H1 (cell line): ENCODE data around the gene LHX2. TPM values are rescaled to one million over a fixed set of nuclear protein-coding genes. Genes with fewer than 3 reads are reported as not detected.

Experiments
- CTCF ChIA-PET: fragments of 300-600 bp; sonication (Branson Sonifier 250); formaldehyde crosslinking; loops from one replicate; lab custom pipeline; 2021; ENCODE audit not compliant: partially characterized antibody; lab: Charles Lee
- POLR2A ChIA-PET: fragments of 300-600 bp; sonication (Branson Sonifier 250); formaldehyde crosslinking; loops from one replicate; lab custom pipeline; 2021; ENCODE audit warnings: inconsistent platforms; ENCODE audit not compliant: partially characterized antibody; lab: Charles Lee
- DNase-seq, 2 experiments: peaks; one replicate each; pipeline versions ENCODE4 v3.0.0 to v3.0.0-alpha.2; 2010 to 2022; ENCODE audit warnings: low spot score in 2 of 2, low read depth in 1 of 2, mixed read lengths in 1 of 2
- FAIRE-seq: peaks from 2 replicates; lab custom pipeline; 2011; peaks lifted over from hg19 to GRCh38; lab: Jason Lieb, UNC
- H2AFZ ChIP-seq: 2 replicates; pipeline ENCODE4 v1.8.1; 2012; ENCODE audit warnings: low read length, inconsistent platforms
- H2AK5ac ChIP-seq: 2 replicates; pipeline ENCODE4 v1.6.1; 2013; ENCODE audit warnings: low read depth, low read length
- H2BK120ac ChIP-seq: replicated peaks from 2 replicates; pipeline ENCODE3; 2013; ENCODE audit warnings: low read depth, low read length, inconsistent platforms
- H2BK12ac ChIP-seq: 2 replicates; pipeline ENCODE4 v1.6.1; 2013; ENCODE audit warnings: low read depth, low read length
- H2BK15ac ChIP-seq: 2 replicates; pipeline ENCODE4 v1.6.1; 2013; ENCODE audit warnings: low read length
- H2BK20ac ChIP-seq: 2 replicates; pipeline ENCODE4 v1.6.1; 2013; ENCODE audit warnings: low read length
- H2BK5ac ChIP-seq: 2 replicates; pipeline ENCODE4 v1.6.1; 2013; ENCODE audit warnings: low read depth, low read length
- H3K14ac ChIP-seq: 2 replicates; pipeline ENCODE4 v1.6.1; 2013; ENCODE audit warnings: inconsistent platforms; ENCODE audit not compliant: insufficient read length
- H3K18ac ChIP-seq: 2 replicates; pipeline ENCODE4 v1.6.1; 2013; ENCODE audit warnings: low read length; ENCODE audit errors: extremely low read depth
- H3K23ac ChIP-seq: 2 replicates; pipeline ENCODE4 v1.6.1; 2013; ENCODE audit warnings: inconsistent platforms; ENCODE audit not compliant: insufficient read length
- H3K23me2 ChIP-seq: 2 replicates; pipeline ENCODE4 v1.6.1; 2013; ENCODE audit warnings: low read depth, low read length
- H3K27ac ChIP-seq: 2 replicates; pipeline ENCODE4 v1.6.1; 2011; ENCODE audit warnings: low read depth, low read length, inconsistent platforms
- H3K27me3 ChIP-seq, 4 experiments: replicated peaks in 1 of 4; 1 replicate in 1 of 4; 2 replicates in 3 of 4; pipeline versions ENCODE4 v1.6.1 to v1.8.1; 2011 to 2013; ENCODE audit warnings: low read length in 3 of 4, mild to moderate bottlenecking in 3 of 4, inconsistent platforms in 2 of 4, mixed read lengths in 2 of 4, moderate library complexity in 1 of 4; ENCODE audit not compliant: control insufficient read depth in 3 of 4, insufficient read depth in 3 of 4; ENCODE audit errors: extremely low read depth in 1 of 4
- H3K36me3 ChIP-seq, 4 experiments: 2 replicates each; pipeline versions ENCODE4 v1.6.1 to v1.8.1; 2011 to 2013; ENCODE audit warnings: mild to moderate bottlenecking in 4 of 4, low read length in 3 of 4, moderate library complexity in 2 of 4, control low read depth in 1 of 4, inconsistent platforms in 1 of 4; ENCODE audit not compliant: insufficient read depth in 4 of 4, control insufficient read depth in 2 of 4
- H3K4ac ChIP-seq: replicated peaks from 2 replicates; pipeline ENCODE3; 2013; ENCODE audit warnings: low read length, low read depth, mixed read lengths, inconsistent platforms; ENCODE audit not compliant: insufficient read length
- H3K4me1 ChIP-seq, 4 experiments: replicated peaks in 1 of 4; 1 replicate in 1 of 4; 2 replicates in 3 of 4; pipeline versions ENCODE4 v1.6.1 to v1.8.1; 2011 to 2013; ENCODE audit warnings: low read length in 3 of 4, inconsistent platforms in 2 of 4, mixed read lengths in 1 of 4; ENCODE audit not compliant: insufficient read depth in 4 of 4, control insufficient read depth in 3 of 4
- H3K4me2 ChIP-seq, 2 experiments: 2 replicates each; pipeline versions ENCODE4 v1.6.1 to v1.8.1; 2011 to 2013; ENCODE audit warnings: low read depth in 2 of 2, low read length in 2 of 2, control low read depth in 1 of 2, inconsistent platforms in 1 of 2, mild to moderate bottlenecking in 1 of 2; ENCODE audit not compliant: insufficient read depth in 1 of 2
- H3K4me3 ChIP-seq, 4 experiments: fragments of 200-600, 300-600 bp in 1 of 4; sonication (generic), shearing (Covaris generic), sonication (Bioruptor Twin) in 1 of 4; 2 replicates each; pipeline versions ENCODE4 v1.5.1 to v1.8.1; 2011 to 2016; ENCODE audit warnings: low read length in 4 of 4, low read depth in 3 of 4, control low read depth in 2 of 4, inconsistent platforms in 2 of 4, mild to moderate bottlenecking in 2 of 4, mixed read lengths in 1 of 4, moderate library complexity in 1 of 4; ENCODE audit not compliant: insufficient read depth in 2 of 4; ENCODE audit errors: extremely low read depth in 1 of 4
- H3K56ac ChIP-seq: replicated peaks from 2 replicates; pipeline ENCODE3; 2013; ENCODE audit warnings: low read depth, mild to moderate bottlenecking, mixed read lengths, low read length, inconsistent platforms; ENCODE audit not compliant: insufficient read length
- H3K79me1 ChIP-seq: 2 replicates; pipeline ENCODE4 v1.6.1; 2013; ENCODE audit warnings: low read depth, low read length, control low read depth
- H3K79me2 ChIP-seq, 2 experiments: 2 replicates each; pipeline versions ENCODE4 v1.6.1 to v1.8.1; 2012 to 2013; ENCODE audit warnings: low read length in 2 of 2, mild to moderate bottlenecking in 2 of 2, inconsistent platforms in 1 of 2; ENCODE audit not compliant: insufficient read depth in 2 of 2, control insufficient read depth in 1 of 2
- H3K9ac ChIP-seq, 4 experiments: replicated peaks in 1 of 4; 1 replicate in 1 of 4; 2 replicates in 3 of 4; pipeline versions ENCODE4 v1.6.1 to v1.8.1; 2011 to 2013; ENCODE audit warnings: low read depth in 3 of 4, low read length in 3 of 4, control low read depth in 2 of 4, mild to moderate bottlenecking in 2 of 4, moderate library complexity in 2 of 4, inconsistent platforms in 1 of 4; ENCODE audit errors: extremely low read depth in 1 of 4
- H3K9me3 ChIP-seq, 2 experiments: 2 replicates each; pipeline versions ENCODE4 v1.6.1 to v1.8.1; 2012 to 2013; ENCODE audit warnings: mild to moderate bottlenecking in 2 of 2, moderate library complexity in 2 of 2, control low read depth in 1 of 2, inconsistent platforms in 1 of 2, low read depth in 1 of 2, low read length in 1 of 2, mixed read lengths in 1 of 2; ENCODE audit not compliant: insufficient read depth in 2 of 2
- H4K20me1 ChIP-seq, 2 experiments: replicated peaks in 1 of 2; 2 replicates each; pipeline versions ENCODE3 to v1.8.1; 2011 to 2013; ENCODE audit warnings: inconsistent platforms in 2 of 2, low read length in 2 of 2, mild to moderate bottlenecking in 1 of 2; ENCODE audit not compliant: insufficient read depth in 2 of 2, control insufficient read depth in 1 of 2
- H4K5ac ChIP-seq: 2 replicates; pipeline ENCODE4 v1.6.1; 2013; ENCODE audit warnings: low read length, low read depth, mixed read lengths, inconsistent platforms; ENCODE audit not compliant: insufficient read length
- H4K8ac ChIP-seq: 2 replicates; pipeline ENCODE4 v1.8.0; 2013; ENCODE audit warnings: mild to moderate bottlenecking, moderate library complexity, low read length, inconsistent platforms; ENCODE audit not compliant: insufficient read depth; ENCODE audit errors: extremely low read depth
- H4K91ac ChIP-seq: replicated peaks from 2 replicates; pipeline ENCODE3; 2013; ENCODE audit warnings: low read length, mixed read lengths, inconsistent platforms; ENCODE audit not compliant: insufficient read length
- ATF3 ChIP-seq: IDR thresholded peaks from 2 replicates; pipeline ENCODE4 v1.6.1; 2011; ENCODE audit warnings: low read depth, mild to moderate bottlenecking, low read length; ENCODE audit not compliant: insufficient read depth
- E2F6 ChIP-seq: IDR thresholded peaks from 2 replicates; pipeline ENCODE4 v1.6.1; 2012; ENCODE audit warnings: inconsistent platforms
- FOSL1 ChIP-seq: IDR thresholded peaks from 2 replicates; pipeline ENCODE4 v1.6.1; 2011; ENCODE audit warnings: mild to moderate bottlenecking, low read depth, low read length, moderate library complexity; ENCODE audit not compliant: insufficient read depth
- KDM1A ChIP-seq: fragments of 200-600, 300-600 bp; sonication (generic); IDR thresholded peaks from 2 replicates; pipeline ENCODE4 v1.7.1; 2016; ENCODE audit warnings: mild to moderate bottlenecking, low read length, borderline replicate concordance
- KDM5A ChIP-seq: fragments of 200-600 bp; IDR thresholded peaks from 2 replicates; pipeline ENCODE4 v1.7.1; 2012; ENCODE audit warnings: mild to moderate bottlenecking, low read length, inconsistent platforms, mixed read lengths
- POLR2AphosphoS5 ChIP-seq: IDR thresholded peaks from 2 replicates; pipeline ENCODE4 v1.6.1; 2011; ENCODE audit warnings: low read depth, low read length
- SUZ12 ChIP-seq: fragments of 200-600 bp; sonication (generic); IDR thresholded peaks from 2 replicates; pipeline ENCODE4 v1.6.1; 2012; ENCODE audit warnings: mild to moderate bottlenecking, inconsistent platforms, low read length, moderate library complexity, mixed read lengths
- WGBS, 2 experiments: shearing (Covaris generic) in 1 of 2; methylation state at CpG; one replicate each; pipeline versions ENCODE4 v1.1.6 to v1.1.7; 2013 to 2015; ENCODE audit warnings: low lambda C conversion rate in 2 of 2, mixed read lengths in 2 of 2, inconsistent platforms in 1 of 2, low coverage in 1 of 2, missing lambda C conversion rate in 1 of 2; ENCODE audit not compliant: insufficient replicate concordance in 2 of 2, insufficient coverage in 1 of 2, insufficient read length in 1 of 2; ENCODE audit errors: extremely low coverage in 1 of 2, missing lambda C conversion rate in 1 of 2; 5-methylcytosine and 5-hydroxymethylcytosine counted together
- polyA plus RNA-seq, 7 experiments: library from polyadenylated mRNA; depleted of rRNA in 3 of 7; stranded (reverse) in 5 of 7; unstranded in 2 of 7; fragments of >200 nt in 5 of 7; fragments of 200-250 nt in 2 of 7; gene quantifications; 1 replicate in 5 of 7; 2 replicates in 1 of 7; 4 replicates in 1 of 7; pipeline versions ENCODE4 v1.2.1 to v1.2.3, GENCODE V29; 2011 to 2013; ENCODE audit warnings: missing spikeins in 2 of 7, mixed read lengths in 2 of 7
- total RNA-seq: library from RNA; stranded (reverse); fragmentation: NEBNext Ultra II Directional; extraction: Animal tissue kit (Norgen Biotek cat#: 25700); gene quantifications from 2 replicates; pipeline ENCODE4 v1.2.1, GENCODE V29; 2021

The LHX2 gene
- total and polyA plus RNA-seq, 2 of the 8 experiments (the other 6 are each of a cell fraction or from before 2014, with no cell fraction given): 0.11 to 0.86 TPM

GRCh38 chr9:124041817-124042116 is 30.2 kb downstream of the LHX2 start:
- no peak for DNase-seq
- peaks cover 12 to 62% (median 50%) of the 10 kb centered on the region in 4 experiments for H3K27me3 ChIP-seq
- H3K27ac ChIP-seq: no peak overlapping the region
- H4K8ac ChIP-seq: no peak overlapping the region
- FAIRE-seq: no peak
- H3K18ac ChIP-seq: no peak overlapping the region
- no peak overlapping the region for H4K5ac ChIP-seq
- no peak overlapping the region for H2BK120ac ChIP-seq
- H2BK15ac ChIP-seq: peak overlapping the region; percentile 88; the same call in 1 of the 2 replicates
- TF ChIP-seq POLR2AphosphoS5 (no peak), ATF3 (no peak), E2F6 (no peak), FOSL1 (no peak), KDM5A (no peak), KDM1A (no peak), SUZ12 (no peak)
- no peak overlapping the region for H3K23ac ChIP-seq
- peaks cover 0 to 8% of the 10 kb centered on the region in 2 experiments for H4K20me1 ChIP-seq
- H3K9me3 ChIP-seq: no peaks in the 10 kb centered on the region
- peak overlapping the region; percentile 55; the same call in 1 of the 2 replicates for H2BK12ac ChIP-seq
- H3K23me2 ChIP-seq: peaks cover 7% of the 10 kb centered on the region; the same call in 1 of the 2 replicates
- no peak overlapping the region for H3K56ac ChIP-seq
- H3K79me1 ChIP-seq: no peaks in the 10 kb centered on the region
- H2AFZ ChIP-seq: no peak overlapping the region
- peak overlapping the region; percentile 48; the same call in 1 of the 2 replicates for H2BK20ac ChIP-seq
- peak overlapping the region; percentile 91; the same call in 1 of the 2 replicates for H2AK5ac ChIP-seq
- H3K14ac ChIP-seq: no peak overlapping the region
- H4K91ac ChIP-seq: peak overlapping the region; percentile 61
- ChIA-PET POLR2A (no interaction called here), CTCF (interaction anchor here (0.8 to 5.4 kb wide), 23 partner anchors 10 to 658 kb away, joined by 3 to 62 read pairs (median 5); partner anchors contain the start of gene LHX2)
- no peak overlapping the region; a peak in 1 of 4 replicates for H3K4me2 ChIP-seq
- WGBS, 2 experiments: 89% methylated on average over 3 of the region's 4 CpGs; no CpG with 5 or more reads in 1 of the 2 experiments
- H3K4me3 ChIP-seq: no peak overlapping the region
- peaks cover 0 to 5% (median 3%) of the 10 kb centered on the region in 4 experiments; a peak in 3 of 7 replicates for H3K4me1 ChIP-seq
- no peaks in the 10 kb centered on the region for H3K79me2 ChIP-seq
- H3K36me3 ChIP-seq: no peaks in the 10 kb centered on the region
- H3K9ac ChIP-seq: no peak overlapping the region
- no peak overlapping the region for H3K4ac ChIP-seq
- no peak overlapping the region; the same call in 1 of the 2 replicates for H2BK5ac ChIP-seq
